Measurements from ENCODE around the gene C16orf86.

DNA sequence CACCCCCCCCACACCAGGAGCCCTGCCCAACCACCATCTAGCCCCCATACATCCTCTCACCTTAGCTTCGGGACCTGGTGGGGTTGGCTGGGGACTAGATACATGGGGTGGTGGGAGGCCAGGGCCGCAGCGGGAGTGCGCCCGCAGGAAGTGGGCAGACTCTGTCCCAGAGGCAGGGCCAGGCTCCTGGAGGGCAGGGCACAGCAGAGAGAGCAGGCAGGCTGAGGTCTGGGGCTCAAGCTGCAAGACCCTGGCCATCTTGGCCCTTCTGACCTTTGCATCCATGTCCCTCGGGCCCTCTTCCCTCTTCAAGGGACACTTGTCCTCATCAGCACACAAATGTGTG, 2.8 kb upstream of the C16orf86 start:
- TF ChIP-seq, protein P1, sequence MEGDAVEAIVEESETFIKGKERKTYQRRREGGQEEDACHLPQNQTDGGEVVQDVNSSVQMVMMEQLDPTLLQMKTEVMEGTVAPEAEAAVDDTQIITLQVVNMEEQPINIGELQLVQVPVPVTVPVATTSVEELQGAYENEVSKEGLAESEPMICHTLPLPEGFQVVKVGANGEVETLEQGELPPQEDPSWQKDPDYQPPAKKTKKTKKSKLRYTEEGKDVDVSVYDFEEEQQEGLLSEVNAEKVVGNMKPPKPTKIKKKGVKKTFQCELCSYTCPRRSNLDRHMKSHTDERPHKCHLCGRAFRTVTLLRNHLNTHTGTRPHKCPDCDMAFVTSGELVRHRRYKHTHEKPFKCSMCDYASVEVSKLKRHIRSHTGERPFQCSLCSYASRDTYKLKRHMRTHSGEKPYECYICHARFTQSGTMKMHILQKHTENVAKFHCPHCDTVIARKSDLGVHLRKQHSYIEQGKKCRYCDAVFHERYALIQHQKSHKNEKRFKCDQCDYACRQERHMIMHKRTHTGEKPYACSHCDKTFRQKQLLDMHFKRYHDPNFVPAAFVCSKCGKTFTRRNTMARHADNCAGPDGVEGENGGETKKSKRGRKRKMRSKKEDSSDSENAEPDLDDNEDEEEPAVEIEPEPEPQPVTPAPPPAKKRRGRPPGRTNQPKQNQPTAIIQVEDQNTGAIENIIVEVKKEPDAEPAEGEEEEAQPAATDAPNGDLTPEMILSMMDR (IDR thresholded peaks at IDR 0.05) = no peak
- TF ChIP-seq, protein P2, sequence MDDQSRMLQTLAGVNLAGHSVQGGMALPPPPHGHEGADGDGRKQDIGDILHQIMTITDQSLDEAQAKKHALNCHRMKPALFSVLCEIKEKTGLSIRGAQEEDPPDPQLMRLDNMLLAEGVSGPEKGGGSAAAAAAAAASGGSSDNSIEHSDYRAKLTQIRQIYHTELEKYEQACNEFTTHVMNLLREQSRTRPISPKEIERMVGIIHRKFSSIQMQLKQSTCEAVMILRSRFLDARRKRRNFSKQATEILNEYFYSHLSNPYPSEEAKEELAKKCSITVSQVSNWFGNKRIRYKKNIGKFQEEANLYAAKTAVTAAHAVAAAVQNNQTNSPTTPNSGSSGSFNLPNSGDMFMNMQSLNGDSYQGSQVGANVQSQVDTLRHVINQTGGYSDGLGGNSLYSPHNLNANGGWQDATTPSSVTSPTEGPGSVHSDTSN (IDR thresholded peaks at IDR 0.05) = no peak
- TF ChIP-seq EZH2phosphoT487 (IDR thresholded peaks at IDR 0.05; ENCODE audit: borderline replicate concordance, low read depth) (no peak), SMC3 (IDR thresholded peaks at IDR 0.05; ENCODE audit: low read depth, low read length) (no peak), YY1 (IDR thresholded peaks at IDR 0.05; ENCODE audit: low read depth) (no peak), SIN3A (IDR thresholded peaks at IDR 0.05; ENCODE audit: borderline replicate concordance, low read depth, low read length) (no peak), RCOR1 (IDR thresholded peaks at IDR 0.05; ENCODE audit: low read length) (no peak)
- TF ChIP-seq, protein P3, sequence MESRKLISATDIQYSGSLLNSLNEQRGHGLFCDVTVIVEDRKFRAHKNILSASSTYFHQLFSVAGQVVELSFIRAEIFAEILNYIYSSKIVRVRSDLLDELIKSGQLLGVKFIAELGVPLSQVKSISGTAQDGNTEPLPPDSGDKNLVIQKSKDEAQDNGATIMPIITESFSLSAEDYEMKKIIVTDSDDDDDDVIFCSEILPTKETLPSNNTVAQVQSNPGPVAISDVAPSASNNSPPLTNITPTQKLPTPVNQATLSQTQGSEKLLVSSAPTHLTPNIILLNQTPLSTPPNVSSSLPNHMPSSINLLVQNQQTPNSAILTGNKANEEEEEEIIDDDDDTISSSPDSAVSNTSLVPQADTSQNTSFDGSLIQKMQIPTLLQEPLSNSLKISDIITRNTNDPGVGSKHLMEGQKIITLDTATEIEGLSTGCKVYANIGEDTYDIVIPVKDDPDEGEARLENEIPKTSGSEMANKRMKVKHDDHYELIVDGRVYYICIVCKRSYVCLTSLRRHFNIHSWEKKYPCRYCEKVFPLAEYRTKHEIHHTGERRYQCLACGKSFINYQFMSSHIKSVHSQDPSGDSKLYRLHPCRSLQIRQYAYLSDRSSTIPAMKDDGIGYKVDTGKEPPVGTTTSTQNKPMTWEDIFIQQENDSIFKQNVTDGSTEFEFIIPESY (IDR thresholded peaks at IDR 0.05; ENCODE audit: borderline replicate concordance, low read depth) = no peak
- TF ChIP-seq, protein P4, sequence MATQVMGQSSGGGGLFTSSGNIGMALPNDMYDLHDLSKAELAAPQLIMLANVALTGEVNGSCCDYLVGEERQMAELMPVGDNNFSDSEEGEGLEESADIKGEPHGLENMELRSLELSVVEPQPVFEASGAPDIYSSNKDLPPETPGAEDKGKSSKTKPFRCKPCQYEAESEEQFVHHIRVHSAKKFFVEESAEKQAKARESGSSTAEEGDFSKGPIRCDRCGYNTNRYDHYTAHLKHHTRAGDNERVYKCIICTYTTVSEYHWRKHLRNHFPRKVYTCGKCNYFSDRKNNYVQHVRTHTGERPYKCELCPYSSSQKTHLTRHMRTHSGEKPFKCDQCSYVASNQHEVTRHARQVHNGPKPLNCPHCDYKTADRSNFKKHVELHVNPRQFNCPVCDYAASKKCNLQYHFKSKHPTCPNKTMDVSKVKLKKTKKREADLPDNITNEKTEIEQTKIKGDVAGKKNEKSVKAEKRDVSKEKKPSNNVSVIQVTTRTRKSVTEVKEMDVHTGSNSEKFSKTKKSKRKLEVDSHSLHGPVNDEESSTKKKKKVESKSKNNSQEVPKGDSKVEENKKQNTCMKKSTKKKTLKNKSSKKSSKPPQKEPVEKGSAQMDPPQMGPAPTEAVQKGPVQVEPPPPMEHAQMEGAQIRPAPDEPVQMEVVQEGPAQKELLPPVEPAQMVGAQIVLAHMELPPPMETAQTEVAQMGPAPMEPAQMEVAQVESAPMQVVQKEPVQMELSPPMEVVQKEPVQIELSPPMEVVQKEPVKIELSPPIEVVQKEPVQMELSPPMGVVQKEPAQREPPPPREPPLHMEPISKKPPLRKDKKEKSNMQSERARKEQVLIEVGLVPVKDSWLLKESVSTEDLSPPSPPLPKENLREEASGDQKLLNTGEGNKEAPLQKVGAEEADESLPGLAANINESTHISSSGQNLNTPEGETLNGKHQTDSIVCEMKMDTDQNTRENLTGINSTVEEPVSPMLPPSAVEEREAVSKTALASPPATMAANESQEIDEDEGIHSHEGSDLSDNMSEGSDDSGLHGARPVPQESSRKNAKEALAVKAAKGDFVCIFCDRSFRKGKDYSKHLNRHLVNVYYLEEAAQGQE (IDR thresholded peaks at IDR 0.05; ENCODE audit: low read depth, low read length) = no peak
